ENCODE measurements around the gene SH3PXD2B. TPM values are rescaled to one million over a fixed set of nuclear protein-coding genes. Genes with fewer than 3 reads are reported as not detected.

SH3PXD2B gene
- total RNA-seq, 1 experiment from 2014 or later = 27.5 TPM

GRCh38 chr5:172361566-172362238 is 92.6 kb downstream of the SH3PXD2B start:
- Histone ChIP-seq H3K9me3 (ENCODE audit: control insufficient read depth in 1 of 2, insufficient read depth in 1 of 2, low read depth in 1 of 2, low read length in 2 of 2) (no peaks in the 10 kb centered on the region), H3K9me2 (ENCODE audit: insufficient read depth) (no peaks in the 10 kb centered on the region), H3K27me3 (ENCODE audit: insufficient read depth, low read length) (no peaks in the 10 kb centered on the region), H3K4me1 (ENCODE audit: control insufficient read depth in 1 of 2, insufficient read depth in 2 of 2, low read length in 2 of 2) (peaks cover 0 to 11% of the 10 kb centered on the region in 2 experiments; a peak in 2 of 4 replicates), H3K27ac (ENCODE audit: low read depth, low read length) (no peak overlapping the region), H2AFZ (ENCODE audit: low read depth, low read length, poor library complexity, severe bottlenecking) (no peak overlapping the region), H4K20me1 (ENCODE audit: insufficient read depth) (no peaks in the 10 kb centered on the region), H3K79me2 (ENCODE audit: insufficient read depth, low read length) (no peaks in the 10 kb centered on the region), H3K36me3 (ENCODE audit: control insufficient read depth in 1 of 2, insufficient read depth in 2 of 2, low read length in 2 of 2) (peaks cover 0 to 4% of the 10 kb centered on the region in 2 experiments; a peak in 1 of 4 replicates), H3K4me3 (replicated peaks in 1 of 2; ENCODE audit: low read depth in 1 of 2, low read length in 2 of 2) (no peak overlapping the region), H3K4me2 (ENCODE audit: low read length) (0 out of 2 replicates have a peak overlapping the region, but pooled peaks have one; percentile 12), H3K9ac (ENCODE audit: low read length) (no peak overlapping the region)
- ChIA-PET POLR2A (no interaction called here), RAD21 (ENCODE audit: low non-redundant PET in 1 of 2, low total read pairs in 2 of 2, uncharacterized antibody in 2 of 2, unreplicated experiment in 2 of 2) (no interaction called here), CTCF (interaction anchor here (1.5 kb wide), 1 partner anchor 9 kb away, joined by 3 read pairs; no protein-coding TSS in a partner anchor)
- DNase-seq (ENCODE audit: low read depth, low spot score) (peak; percentile 48), ATAC-seq (peak; percentile 27; the same call in 1 of the 2 replicates)
- TF ChIP-seq SP1 (IDR thresholded peaks at IDR 0.05; ENCODE audit: low read depth) (peak; percentile 49), EZH2phosphoT487 (IDR thresholded peaks at IDR 0.05; ENCODE audit: borderline replicate concordance) (no peak), JUND (IDR thresholded peaks at IDR 0.05) (peak; percentile 70), TCF7L2 (IDR thresholded peaks at IDR 0.05; ENCODE audit: borderline replicate concordance, extremely low read depth, insufficient read depth, insufficient read length) (no peak), FOSL1 (IDR thresholded peaks at IDR 0.05; ENCODE audit: low read depth) (peak; percentile 62), CEBPB (IDR thresholded peaks at IDR 0.05; ENCODE audit: low read depth) (peak; percentile 95), POLR2AphosphoS5 (IDR thresholded peaks at IDR 0.05; ENCODE audit: low read depth, low read length) (peak; percentile 26; the same call in 1 of the 2 replicates), ATF3 (IDR thresholded peaks at IDR 0.05) (peak; percentile 42), CBX3 (IDR thresholded peaks at IDR 0.05; ENCODE audit: low read depth) (peak; percentile 59; the same call in 1 of the 2 replicates), ZBTB33 (IDR thresholded peaks at IDR 0.05; ENCODE audit: extremely low read depth, insufficient replicate concordance, low read length) (no peak), MAX (IDR thresholded peaks at IDR 0.05) (peak; percentile 83), EZH2 (IDR thresholded peaks at IDR 0.05) (no peak), EGR1 (IDR thresholded peaks at IDR 0.05; ENCODE audit: low read depth) (no peak), ZFX (IDR thresholded peaks at IDR 0.05) (no peak)
- BruUV-seq (replicated peaks) = no TSS peak
- intact Hi-C loops (cut with micrococcal nuclease) = no loop called here

All from HCT116 (cell line).